ENCODE results near the gene VEGFA. TPM values are rescaled to one million over a fixed set of nuclear protein-coding genes. Genes with fewer than 3 reads are reported as not detected.

Gene VEGFA
- total and polyA plus RNA-seq, 2 donors from 2014 or later: 36.3 to 111 TPM

DNA sequence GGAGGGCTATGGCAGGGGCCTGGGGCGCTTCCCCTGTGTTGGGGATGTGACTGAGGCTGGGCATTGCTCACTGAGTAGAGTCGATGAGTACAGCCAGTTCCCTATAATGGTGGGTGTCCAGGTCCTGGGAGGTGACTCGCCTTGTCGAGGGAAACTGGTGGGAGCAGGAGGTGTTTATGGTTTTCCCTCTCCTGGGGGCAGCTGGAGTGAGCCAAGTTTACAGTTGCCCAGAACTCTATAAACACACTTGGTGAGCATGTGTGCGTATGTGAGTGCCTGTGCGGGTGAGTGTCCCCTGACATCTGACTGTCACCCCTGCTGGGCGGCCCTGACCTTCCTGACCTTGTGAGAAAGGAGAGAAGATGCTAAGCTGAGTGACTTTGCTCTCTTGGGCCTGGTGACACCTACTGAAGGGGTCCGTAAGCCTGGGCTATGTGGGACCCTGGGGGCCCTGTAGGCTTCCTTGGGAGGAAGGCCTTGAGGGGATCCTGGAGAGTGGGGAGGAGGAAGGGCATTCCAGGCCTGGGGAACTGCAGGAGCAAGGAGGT lies 65.9 kb downstream of the VEGFA start:
- Histone ChIP-seq H3K4me1 (ENCODE audit: control insufficient read depth in 2 of 3, insufficient read depth in 2 of 3, low read depth in 1 of 3, low read length in 3 of 3) (peaks cover 2 to 30% (median 26%) of the 10 kb centered on the region in 3 donors), H3K4me3 (ENCODE audit: low read length in 3 of 3) (no peak overlapping the region), H3K27me3 (ENCODE audit: control insufficient read depth, insufficient read depth, low read length) (no peaks in the 10 kb centered on the region), H3K36me3 (ENCODE audit: control insufficient read depth in 2 of 3, insufficient read depth in 3 of 3, low read length in 3 of 3) (no peaks in the 10 kb centered on the region), H3K27ac (ENCODE audit: low read depth in 2 of 2, low read length in 2 of 2) (peak overlapping the region; percentile 20 to 35), H3K9ac (ENCODE audit: low read length in 3 of 3) (no peak overlapping the region), H3K9me3 (ENCODE audit: control insufficient read depth in 2 of 3, insufficient read depth in 1 of 3, low read length in 3 of 3) (no peaks in the 10 kb centered on the region)
- DNase-seq (peak in 2 of 5 donors; percentile 38 to 45), FAIRE-seq (no peak)
- TF ChIP-seq, protein P1, sequence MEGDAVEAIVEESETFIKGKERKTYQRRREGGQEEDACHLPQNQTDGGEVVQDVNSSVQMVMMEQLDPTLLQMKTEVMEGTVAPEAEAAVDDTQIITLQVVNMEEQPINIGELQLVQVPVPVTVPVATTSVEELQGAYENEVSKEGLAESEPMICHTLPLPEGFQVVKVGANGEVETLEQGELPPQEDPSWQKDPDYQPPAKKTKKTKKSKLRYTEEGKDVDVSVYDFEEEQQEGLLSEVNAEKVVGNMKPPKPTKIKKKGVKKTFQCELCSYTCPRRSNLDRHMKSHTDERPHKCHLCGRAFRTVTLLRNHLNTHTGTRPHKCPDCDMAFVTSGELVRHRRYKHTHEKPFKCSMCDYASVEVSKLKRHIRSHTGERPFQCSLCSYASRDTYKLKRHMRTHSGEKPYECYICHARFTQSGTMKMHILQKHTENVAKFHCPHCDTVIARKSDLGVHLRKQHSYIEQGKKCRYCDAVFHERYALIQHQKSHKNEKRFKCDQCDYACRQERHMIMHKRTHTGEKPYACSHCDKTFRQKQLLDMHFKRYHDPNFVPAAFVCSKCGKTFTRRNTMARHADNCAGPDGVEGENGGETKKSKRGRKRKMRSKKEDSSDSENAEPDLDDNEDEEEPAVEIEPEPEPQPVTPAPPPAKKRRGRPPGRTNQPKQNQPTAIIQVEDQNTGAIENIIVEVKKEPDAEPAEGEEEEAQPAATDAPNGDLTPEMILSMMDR (IDR thresholded peaks at IDR 0.05; ENCODE audit: borderline replicate concordance, extremely low read depth, insufficient read depth): no peak
- intact Hi-C loops (cut with DNase I): no loop called here

Other genes starting within 250 kb of the VEGFA start
- gene XPO5, start 194.2 kb upstream of the VEGFA start, total RNA-seq: 34.3 TPM
- gene XPO5, start 194.2 kb upstream of the VEGFA start, polyA plus RNA-seq (ENCODE audit: insufficient read depth, low read depth, low replicate concordance): 7.5 TPM
- gene POLH, start 194.0 kb upstream of the VEGFA start, total RNA-seq: 16.8 TPM
- gene POLH, start 194.0 kb upstream of the VEGFA start, polyA plus RNA-seq (ENCODE audit: insufficient read depth, low read depth, low replicate concordance): 1.8 TPM
- gene GTPBP2, start 140.9 kb upstream of the VEGFA start, total RNA-seq: 64.6 TPM
- 19.7 TPM for gene GTPBP2, start 140.9 kb upstream of the VEGFA start, polyA plus RNA-seq (ENCODE audit: insufficient read depth, low read depth, low replicate concordance)
- 19.0 TPM for gene MAD2L1BP, start 134.4 kb upstream of the VEGFA start, total RNA-seq
- 31.0 TPM for gene MAD2L1BP, start 134.4 kb upstream of the VEGFA start, polyA plus RNA-seq (ENCODE audit: insufficient read depth, low read depth, low replicate concordance)
- 0.16 TPM for gene RSPH9, start 125.2 kb upstream of the VEGFA start, total RNA-seq
- gene RSPH9, start 125.2 kb upstream of the VEGFA start, polyA plus RNA-seq (ENCODE audit: insufficient read depth, low read depth, low replicate concordance): 0.45 TPM
- gene MRPS18A, start 82.4 kb upstream of the VEGFA start, total RNA-seq: 36.4 TPM
- gene MRPS18A, start 82.4 kb upstream of the VEGFA start, polyA plus RNA-seq (ENCODE audit: insufficient read depth, low read depth, low replicate concordance): 103 TPM

Data from kidney (tissue), 14 donors.